IMR-90 (cell line): ENCODE results near the gene CCND3. TPM values are rescaled to one million over a fixed set of nuclear protein-coding genes. Genes with fewer than 3 reads are reported as not detected.

ENCODE experiments used
- ATAC-seq: fragments of 200-7000 bp; cut with Tn5 transposase; 2 replicates; pipeline ENCODE4 v1.9.1; 2020; ENCODE audit warnings: low read depth, mild to moderate bottlenecking, moderate library complexity
- BruUV-seq: library from RNA; stranded (reverse); fragments of 400-500 nt; replicated peaks from 2 replicates; lab custom pipeline; 2021; lab: Mats Ljungman, UMichigan
- CTCF ChIA-PET: fragments of 300-600 bp; formaldehyde crosslinking; extraction: SDS; loops from one replicate; lab custom pipeline; 2021; ENCODE audit warnings: antibody characterized with exemption; lab: Yijun Ruan, JAX
- POLR2A ChIA-PET: fragments of 300-600 bp; sonication (Branson Sonifier 250); formaldehyde crosslinking; loops from one replicate; lab custom pipeline; 2022; ENCODE audit warnings: antibody characterized with exemption; ENCODE audit not compliant: unreplicated experiment; lab: Charles Lee
- DNase-seq: peaks from one replicate; pipeline ENCODE4 v3.0.0; 2013
- H2AFZ ChIP-seq: replicated peaks from 2 replicates; pipeline ENCODE3; 2013; ENCODE audit warnings: low read length, mild to moderate bottlenecking; ENCODE audit not compliant: poor library complexity
- H2AK5ac ChIP-seq: 2 replicates; pipeline ENCODE4 v1.6.1; 2013; ENCODE audit warnings: low read depth, low read length, inconsistent platforms
- H2AK9ac ChIP-seq: replicated peaks from 2 replicates; pipeline ENCODE3; 2013; ENCODE audit warnings: mild to moderate bottlenecking, low read depth, low read length, moderate library complexity; ENCODE audit not compliant: poor library complexity
- H2BK120ac ChIP-seq: 2 replicates; pipeline ENCODE4 v1.6.1; 2013; ENCODE audit warnings: low read depth, low read length, inconsistent platforms
- H2BK15ac ChIP-seq: 3 replicates; pipeline ENCODE4 v1.6.1; 2013; ENCODE audit warnings: low read depth, low read length, inconsistent platforms
- H2BK20ac ChIP-seq: 2 replicates; pipeline ENCODE4 v1.6.1; 2013; ENCODE audit warnings: low read depth, mild to moderate bottlenecking, inconsistent platforms, low read length, moderate library complexity
- H2BK5ac ChIP-seq: 2 replicates; pipeline ENCODE4 v1.6.1; 2013; ENCODE audit warnings: mild to moderate bottlenecking, low read depth, low read length, inconsistent platforms; ENCODE audit not compliant: poor library complexity, severe bottlenecking
- H3K14ac ChIP-seq: replicated peaks from 2 replicates; pipeline ENCODE4 v1.6.1; 2013; ENCODE audit warnings: low read depth, low read length, inconsistent platforms
- H3K18ac ChIP-seq: 2 replicates; pipeline ENCODE4 v1.6.1; 2013; ENCODE audit warnings: low read depth, low read length, control low read depth
- H3K23ac ChIP-seq: 2 replicates; pipeline ENCODE4 v1.6.1; 2013; ENCODE audit warnings: low read depth, low read length, inconsistent platforms
- H3K27ac ChIP-seq: 2 replicates; pipeline ENCODE4 v1.5.1; 2013; ENCODE audit warnings: mild to moderate bottlenecking, control low read depth, low read length; ENCODE audit not compliant: insufficient read depth
- H3K27me3 ChIP-seq: 2 replicates; pipeline ENCODE4 v1.6.1; 2013; ENCODE audit warnings: low read length; ENCODE audit not compliant: control insufficient read depth, insufficient read depth
- H3K36me3 ChIP-seq: 2 replicates; pipeline ENCODE4 v1.6.1; 2013; ENCODE audit warnings: low read length, mixed read lengths; ENCODE audit not compliant: control insufficient read depth, insufficient read depth
- H3K4ac ChIP-seq: 2 replicates; pipeline ENCODE4 v1.6.1; 2013; ENCODE audit warnings: low read depth, low read length, inconsistent platforms
- H3K4me1 ChIP-seq: 2 replicates; pipeline ENCODE4 v1.6.1; 2013; ENCODE audit warnings: low read length, mixed read lengths; ENCODE audit not compliant: control insufficient read depth, insufficient read depth
- H3K4me2 ChIP-seq: 2 replicates; pipeline ENCODE4 v1.6.1; 2013; ENCODE audit warnings: low read depth, mild to moderate bottlenecking, control low read depth, low read length, moderate library complexity
- H3K4me3 ChIP-seq: 2 replicates; pipeline ENCODE4 v1.5.1; 2013; ENCODE audit warnings: low read depth, mild to moderate bottlenecking, control low read depth, low read length, moderate library complexity; ENCODE audit not compliant: insufficient read depth
- H3K56ac ChIP-seq: 2 replicates; pipeline ENCODE4 v1.6.1; 2013; ENCODE audit warnings: low read length, inconsistent platforms; ENCODE audit not compliant: insufficient read depth; ENCODE audit errors: extremely low read depth
- H3K79me1 ChIP-seq, 2 experiments: 2 replicates each; pipeline ENCODE4 v1.6.1; 2013; ENCODE audit warnings: low read length in 2 of 2, inconsistent platforms in 1 of 2, low read depth in 1 of 2
- H3K9ac ChIP-seq: 2 replicates; pipeline ENCODE4 v1.6.1; 2013; ENCODE audit warnings: low read depth, low read length, control low read depth
- H3K9me1 ChIP-seq: 2 replicates; pipeline ENCODE4 v1.6.1; 2013; ENCODE audit warnings: low read length, inconsistent platforms; ENCODE audit not compliant: insufficient read depth
- H3K9me3 ChIP-seq: 2 replicates; pipeline ENCODE4 v1.6.1; 2013; ENCODE audit warnings: low read length; ENCODE audit not compliant: control insufficient read depth, insufficient read depth
- H4K20me1 ChIP-seq: 2 replicates; pipeline ENCODE4 v1.6.1; 2013; ENCODE audit warnings: low read length, inconsistent platforms; ENCODE audit not compliant: insufficient read depth
- H4K5ac ChIP-seq: 2 replicates; pipeline ENCODE4 v1.6.1; 2013; ENCODE audit warnings: mild to moderate bottlenecking, low read depth, low read length, control low read depth
- H4K8ac ChIP-seq, 2 experiments: 2 replicates each; pipeline ENCODE4 v1.6.1; 2013; ENCODE audit warnings: low read depth in 2 of 2, low read length in 2 of 2, control low read depth in 1 of 2, inconsistent platforms in 1 of 2
- H4K91ac ChIP-seq: 2 replicates; pipeline ENCODE4 v1.6.1; 2013; ENCODE audit warnings: low read depth, low read length, inconsistent platforms; ENCODE audit not compliant: insufficient read depth
- RAD21 ChIP-seq: IDR thresholded peaks from 2 replicates; pipeline ENCODE4 v1.6.1; 2012; ENCODE audit warnings: low read length, improper control_type of control experiment
- RFX5 ChIP-seq: IDR thresholded peaks from 2 replicates; pipeline ENCODE4 v1.8.0; 2012; ENCODE audit warnings: low read depth, mild to moderate bottlenecking, low read length, moderate library complexity
- WGBS, 2 experiments: methylation state at CpG; one replicate each; pipeline versions ENCODE4 v1.1.5 to v1.1.7; 2013; ENCODE audit warnings: missing lambda C conversion rate in 2 of 2; ENCODE audit not compliant: insufficient read length in 1 of 2; ENCODE audit errors: extremely low coverage in 2 of 2; 5-methylcytosine and 5-hydroxymethylcytosine counted together
- dilution Hi-C: fragments of 300-500 bp; cut with HindIII; formaldehyde crosslinking; loops from one replicate; pipeline ENCODE4 v1.14.3; 2018; ENCODE audit warnings: low sequenced_read_pairs; ENCODE audit not compliant: unreplicated experiment
- in situ Hi-C: fragments of 300-500 bp; cut with MboI; formaldehyde crosslinking; loops from 3 replicates; pipeline ENCODE4 v1.14.3; 2019; ENCODE audit warnings: low sequenced_read_pairs, inconsistent platforms, mixed read lengths
- intact Hi-C: fragments of 100-400 bp; cut with micrococcal nuclease; formaldehyde crosslinking; loops from 2 replicates; pipeline ENCODE4 v1.10.0; 2022
- microRNA-seq, 2 experiments: library from miRNA; stranded (forward) in 1 of 2; unstranded in 1 of 2; fragments of 10-50 nt in 1 of 2; fragments of <30 nt in 1 of 2; gene quantifications in 1 of 2; microRNA quantifications in 1 of 2; one replicate each; pipeline versions ENCODE3 to v1.1.0; 2013 to 2020; ENCODE audit not compliant: insufficient read depth in 1 of 2, insufficient read length in 1 of 2, unreplicated experiment in 1 of 2
- polyA plus RNA-seq, 3 experiments: library from polyadenylated mRNA; depleted of rRNA; stranded (reverse); fragments of >200 nt; gene quantifications; 2 replicates each; pipeline ENCODE4 v1.2.3, GENCODE V29; 2012; ENCODE audit warnings: low replicate concordance in 1 of 3
- small RNA-seq, 5 experiments: library from RNA; depleted of rRNA; stranded (forward); fragments of <200 nt; gene quantifications; one replicate each; pipeline ENCODE3, GENCODE V24; 2012
- total RNA-seq: library from RNA; depleted of rRNA; stranded (reverse); fragments of >200 nt; gene quantifications from 2 replicates; pipeline ENCODE4 v1.2.3, GENCODE V29; 2012; rRNA removed

The CCND3 gene
- total and polyA plus RNA-seq, 2 of the 4 experiments (the other 2 are of a cell fraction): 19.2 to 61.9 TPM

DNA sequence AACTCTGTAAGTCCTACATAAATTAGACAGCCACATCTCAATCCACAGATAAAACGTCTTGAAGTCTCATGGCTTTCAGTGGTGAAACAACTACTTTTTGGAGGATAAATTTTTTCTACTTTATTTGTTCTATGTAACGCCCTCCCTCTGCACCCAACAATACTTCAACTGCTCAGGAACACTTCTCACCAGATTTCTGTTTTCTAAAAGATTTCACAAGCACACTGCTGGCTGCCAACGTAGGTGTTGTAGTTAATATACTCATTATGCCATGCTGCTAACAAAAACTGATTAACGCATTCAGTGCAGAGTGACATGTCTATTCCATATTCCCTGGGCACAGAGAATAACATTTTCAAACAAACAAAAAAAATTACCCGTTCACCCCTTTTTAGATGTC, 56.7 kb downstream of the CCND3 start:
- in situ Hi-C loops (no loop called here), intact Hi-C loops (no loop called here), dilution Hi-C loops (no loop called here)
- Histone ChIP-seq H4K20me1 (no peaks in the 10 kb centered on the region), H3K79me1 (peaks cover 0 to 10% of the 10 kb centered on the region in 2 experiments; a peak in 2 of 4 replicates), H2BK20ac (no peak overlapping the region), H2AK9ac (no peak overlapping the region), H3K9me3 (no peaks in the 10 kb centered on the region), H3K4me3 (no peak overlapping the region), H2AFZ (no peak overlapping the region), H2BK5ac (no peak overlapping the region), H3K27ac (no peak overlapping the region), H3K4me2 (no peak overlapping the region), H4K5ac (no peak overlapping the region), H4K91ac (no peak overlapping the region), H3K9me1 (peaks cover 8% of the 10 kb centered on the region; the same call in 1 of the 2 replicates), H4K8ac (no peak overlapping the region), H3K36me3 (no peaks in the 10 kb centered on the region), H3K9ac (no peak overlapping the region), H3K23ac (no peak overlapping the region), H3K18ac (no peak overlapping the region), H3K4ac (no peak overlapping the region), H3K4me1 (peaks cover 2% of the 10 kb centered on the region), H2AK5ac (no peak overlapping the region), H2BK120ac (no peak overlapping the region), H3K56ac (no peak overlapping the region), H2BK15ac (no peak overlapping the region), H3K27me3 (no peaks in the 10 kb centered on the region), H3K14ac (no peak overlapping the region)
- DNase-seq (no peak), ATAC-seq (no peak)
- no peak for TF ChIP-seq RFX5
- TF ChIP-seq RAD21: no peak
- POLR2A ChIA-PET: no interaction called here
- CTCF ChIA-PET: no interaction called here
- 100% methylated on average over 2 of the region's 5 CpGs; no CpG with 5 or more reads in 1 of the 2 experiments for WGBS, 2 experiments
- no TSS peak for BruUV-seq

Small RNA genes within 50 kb of the gene (microRNA-seq; reads per million reads assigned to microRNA genes)
- gene RF00019 (ENCODE audit: insufficient read depth, insufficient read length): not detected

Small RNA genes within 50 kb of the gene (small RNA-seq; reads per million reads assigned to genes)
- 0 reads per million in 5 experiments for gene RF00019

Other genes with a start within 250 kb of the CCND3 start
- gene TFEB, start 206.2 kb downstream of the CCND3 start, total RNA-seq: 4.4 and 4.5 TPM in 2 replicates
- gene TFEB, start 206.2 kb downstream of the CCND3 start, polyA plus RNA-seq (2012; rRNA removed): 4.7 and 4.9 TPM in 2 replicates
- not detected in 2 replicates for gene PGC, start 194.4 kb downstream of the CCND3 start, total RNA-seq
- not detected in 2 replicates for gene PGC, start 194.4 kb downstream of the CCND3 start, polyA plus RNA-seq (2012; rRNA removed)
- 0.28 and 0.54 TPM in 2 replicates for gene FRS3, start 161.9 kb downstream of the CCND3 start, total RNA-seq
- 3.8 and 4.3 TPM in 2 replicates for gene FRS3, start 161.9 kb downstream of the CCND3 start, polyA plus RNA-seq (2012; rRNA removed)
- gene PRICKLE4, start 161.0 kb downstream of the CCND3 start, total RNA-seq: not detected in 2 replicates
- 0.72 and 0.99 TPM in 2 replicates for gene PRICKLE4, start 161.0 kb downstream of the CCND3 start, polyA plus RNA-seq (2012; rRNA removed)
- gene TOMM6, start 154.1 kb downstream of the CCND3 start, total RNA-seq: 120 and 128 TPM in 2 replicates
- 204 and 227 TPM in 2 replicates for gene TOMM6, start 154.1 kb downstream of the CCND3 start, polyA plus RNA-seq (2012; rRNA removed)
- gene USP49, start 46.4 kb downstream of the CCND3 start, total RNA-seq: 1.4 TPM in 2 replicates
- gene USP49, start 46.4 kb downstream of the CCND3 start, polyA plus RNA-seq (2012; rRNA removed): 1.4 and 2.1 TPM in 2 replicates
- gene MED20, start 20.7 kb downstream of the CCND3 start, total RNA-seq: 35.6 and 38.2 TPM in 2 replicates
- 22.0 and 24.8 TPM in 2 replicates for gene MED20, start 20.7 kb downstream of the CCND3 start, polyA plus RNA-seq (2012; rRNA removed)
- 25.3 and 26.7 TPM in 2 replicates for gene BYSL, start 20.3 kb downstream of the CCND3 start, total RNA-seq
- gene BYSL, start 20.3 kb downstream of the CCND3 start, polyA plus RNA-seq (2012; rRNA removed): 35.5 and 36.3 TPM in 2 replicates
- 19.7 and 22.8 TPM in 2 replicates for gene TAF8, start 108.7 kb upstream of the CCND3 start, total RNA-seq
- gene TAF8, start 108.7 kb upstream of the CCND3 start, polyA plus RNA-seq (2012; rRNA removed): 14.3 and 21.0 TPM in 2 replicates
- 0.72 and 1.1 TPM in 2 replicates for gene C6orf132, start 200.8 kb upstream of the CCND3 start, total RNA-seq
- 1.7 and 1.8 TPM in 2 replicates for gene C6orf132, start 200.8 kb upstream of the CCND3 start, polyA plus RNA-seq (2012; rRNA removed)
- gene GUCA1A, start 231.6 kb upstream of the CCND3 start, total RNA-seq: under 0.01 and 0.18 TPM in 2 replicates
- 0.32 and 0.34 TPM in 2 replicates for gene GUCA1A, start 231.6 kb upstream of the CCND3 start, polyA plus RNA-seq (2012; rRNA removed)